Measurements from ENCODE around the gene KIAA0319L. TPM values are rescaled to one million over a fixed set of nuclear protein-coding genes. Genes with fewer than 3 reads are reported as not detected.
"Not testable (repeated sequence)": the region's sequence is repeated elsewhere in the genome, so short reads cannot be mapped to it uniquely, and the experiment has no call there.

The KIAA0319L gene
- total RNA-seq, 2 donors from 2014 or later: 74.0 to 84.4 TPM

DNA sequence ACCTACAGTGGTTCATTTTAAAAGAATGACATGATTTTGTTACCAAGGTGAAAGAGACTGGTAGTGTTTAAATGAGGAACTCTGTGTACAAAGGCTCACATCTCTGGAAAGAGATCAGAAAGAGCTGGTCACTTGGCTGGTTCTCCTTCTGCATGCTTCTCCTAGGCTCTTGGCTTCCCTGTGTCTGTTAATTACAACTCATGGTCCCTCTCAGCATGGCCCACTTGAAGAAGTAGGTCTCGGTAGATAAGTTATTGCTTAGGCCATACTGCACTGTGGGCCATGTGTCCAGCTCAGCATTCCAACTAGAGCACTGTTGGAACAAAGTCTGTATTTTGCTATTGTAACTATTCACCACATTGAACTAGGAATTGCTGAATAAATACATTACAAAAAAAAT, 91.1 kb downstream of the KIAA0319L start:
- ATAC-seq: no peak
- intact Hi-C loops (cut with DNase I, micrococcal nuclease): no loop called here
- no peak for DNase-seq

DNA sequence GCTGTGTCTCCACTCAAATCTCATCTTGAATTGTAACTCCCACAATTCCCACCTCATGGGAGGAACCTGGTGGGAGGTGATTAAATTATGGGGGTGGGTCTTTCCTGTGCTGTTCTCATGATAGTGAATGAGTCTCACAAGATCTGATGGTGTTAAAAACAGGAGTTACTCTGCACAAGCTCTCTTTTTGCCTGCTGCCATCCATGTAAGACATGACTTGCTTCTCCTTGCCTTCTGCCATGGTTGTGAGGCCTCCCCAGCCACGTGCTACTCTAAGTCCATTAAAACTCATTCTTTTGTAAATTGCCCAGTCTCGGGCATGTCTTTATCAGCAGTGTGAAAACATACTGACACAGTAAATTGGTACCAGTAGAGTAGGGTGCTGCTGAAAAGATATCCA, 93.5 kb downstream of the KIAA0319L start:
- ATAC-seq; intact Hi-C loops (cut with DNase I, micrococcal nuclease); DNase-seq: not testable (repeated sequence)

DNA sequence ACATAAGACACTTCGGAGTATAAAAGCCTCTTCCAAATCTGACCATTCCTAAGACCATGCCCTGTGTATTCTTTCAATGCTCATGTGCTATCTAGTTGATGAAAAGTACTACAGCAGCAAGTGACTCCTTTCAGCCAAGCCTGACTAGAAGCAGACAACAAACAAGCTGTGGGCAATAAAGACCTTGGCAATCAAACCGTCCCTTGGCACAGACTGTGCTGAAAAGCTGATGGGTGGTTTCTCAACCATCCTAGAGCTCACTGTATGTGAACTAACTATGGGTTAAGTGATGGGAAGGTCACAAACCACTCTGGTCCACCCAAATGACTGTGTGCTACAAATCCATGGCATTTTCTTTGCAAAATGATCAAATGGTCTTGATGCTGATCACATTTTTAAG, 94.0 kb downstream of the KIAA0319L start:
- ATAC-seq (no peak), DNase-seq (no peak)
- intact Hi-C loops (cut with DNase I, micrococcal nuclease): no loop called here

DNA sequence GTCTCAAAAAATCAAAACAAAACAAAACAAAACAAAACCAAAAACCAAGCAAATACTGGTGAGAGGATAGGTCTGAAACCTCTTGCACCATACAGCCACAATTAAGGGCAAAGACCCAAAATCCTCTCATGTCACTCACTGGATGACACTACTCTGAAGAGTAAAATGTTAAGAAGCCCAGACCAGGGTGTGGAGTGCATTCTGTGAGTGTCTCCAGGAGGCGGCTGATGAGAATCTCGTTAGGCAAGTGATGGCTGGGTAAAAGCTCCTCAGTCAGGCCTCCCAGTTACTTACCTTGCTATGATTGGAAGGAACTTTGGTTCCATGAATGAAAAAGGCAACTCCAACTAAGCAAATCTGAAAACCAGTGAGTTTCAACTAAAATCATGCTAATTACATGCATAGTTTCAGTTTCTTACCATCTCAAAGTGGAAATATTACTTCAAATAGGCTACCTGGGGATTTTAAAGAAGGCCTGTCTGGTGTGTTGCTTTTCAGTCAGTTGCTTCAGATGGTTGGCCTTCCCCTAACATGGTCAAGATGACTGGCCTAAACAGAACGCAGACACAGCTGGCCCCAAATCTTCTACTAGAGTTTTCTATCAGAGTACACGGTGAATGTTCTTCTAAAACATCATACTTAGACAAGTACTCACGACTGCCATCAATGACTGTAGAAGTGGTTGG, 95.1 kb downstream of the KIAA0319L start:
- ATAC-seq: no peak
- intact Hi-C loops (cut with DNase I, micrococcal nuclease): no loop called here

DNA sequence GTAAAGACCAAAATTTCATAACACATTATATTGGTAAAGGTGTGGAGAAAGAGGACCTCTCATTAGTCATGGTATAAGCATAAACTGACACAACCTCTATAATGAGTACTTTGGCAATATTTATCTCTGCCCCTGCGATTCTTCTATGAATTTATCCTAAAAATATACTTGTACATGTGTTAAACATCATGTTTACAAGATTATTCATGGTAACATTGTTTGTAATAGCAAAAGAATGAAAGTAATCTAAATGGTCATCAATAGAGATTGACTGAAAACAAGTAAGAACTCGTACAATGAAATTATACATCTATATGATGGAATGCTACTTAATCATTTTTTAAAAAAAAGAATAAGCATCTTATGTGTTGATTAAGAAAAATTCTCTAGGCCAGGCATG, 96.4 kb downstream of the KIAA0319L start:
- no peak for DNase-seq
- intact Hi-C loops (cut with DNase I, micrococcal nuclease): no loop called here
- ATAC-seq: no peak

More for the DNA sequence above, 95.1 kb downstream of the KIAA0319L start:
- no peak for DNase-seq

DNA sequence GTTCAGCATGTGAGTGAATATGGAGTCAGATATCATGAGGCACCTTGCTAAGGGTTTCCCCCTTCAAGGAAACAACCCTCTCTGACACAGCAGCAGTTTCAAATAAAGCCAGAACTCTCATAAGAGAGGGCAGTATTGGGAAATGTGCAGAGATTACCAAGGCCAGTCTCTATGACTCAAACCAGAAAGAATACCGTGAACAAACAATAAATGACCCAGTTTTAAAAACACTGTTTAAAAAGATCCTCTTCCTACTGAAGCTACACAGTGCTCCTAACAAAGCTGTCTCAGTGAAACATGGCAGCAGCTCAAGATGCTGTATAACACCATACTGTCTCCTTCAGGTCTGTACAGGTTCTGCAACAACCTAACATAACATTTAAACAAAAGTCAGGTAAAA, 102.6 kb downstream of the KIAA0319L start:
- ATAC-seq (no peak), DNase-seq (no peak)
- intact Hi-C loops (cut with DNase I, micrococcal nuclease): loop anchor here (5.0 to 10.0 kb wide), 3 partner anchors 108 to 318 kb away; no protein-coding TSS in a partner anchor

DNA sequence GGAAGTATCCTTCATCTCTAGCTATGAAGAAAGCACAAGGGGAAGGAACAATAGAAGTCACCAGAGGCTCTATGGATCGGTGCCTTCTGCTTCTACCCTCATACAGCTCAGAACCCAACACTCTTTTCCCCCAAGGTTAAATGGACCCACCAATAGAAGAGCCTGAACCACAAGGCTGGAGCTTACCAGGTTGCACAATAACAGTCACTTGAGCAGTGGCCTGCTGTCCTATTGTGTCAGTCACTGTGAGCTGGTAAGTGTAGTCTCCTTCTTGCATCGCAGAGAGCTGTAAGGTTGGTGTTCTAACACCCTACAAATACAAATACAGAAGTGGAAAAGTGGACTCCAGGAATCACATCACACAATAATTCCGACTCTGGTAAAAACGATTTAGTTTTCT, 103.0 kb downstream of the KIAA0319L start:
- ATAC-seq (no peak), DNase-seq (no peak)
- intact Hi-C loops (cut with DNase I, micrococcal nuclease): loop anchor here (5.0 to 10.0 kb wide), 3 partner anchors 108 to 318 kb away; no protein-coding TSS in a partner anchor

DNA sequence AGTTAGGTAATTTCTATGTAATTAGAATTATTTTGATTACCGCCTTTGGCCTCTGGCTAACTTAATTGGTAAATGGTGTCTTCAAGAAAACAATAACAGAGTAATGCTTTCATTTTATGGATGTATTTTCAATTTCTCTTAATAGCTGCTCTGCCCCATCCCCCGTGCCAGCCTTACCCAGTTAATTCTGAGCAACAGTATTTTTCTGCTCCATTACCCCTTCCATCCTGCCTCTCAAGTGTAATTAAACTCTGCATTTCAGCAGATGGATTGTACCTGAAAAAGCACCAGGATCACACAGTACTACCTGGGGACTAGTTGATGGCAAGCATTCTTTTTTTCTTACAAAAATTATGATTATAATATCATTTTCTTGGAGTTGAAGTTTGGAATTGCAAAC, 104.2 kb downstream of the KIAA0319L start:
- intact Hi-C loops (cut with DNase I, micrococcal nuclease): loop anchor here (5.0 to 10.0 kb wide), 3 partner anchors 109 to 319 kb away; no protein-coding TSS in a partner anchor
- ATAC-seq (no peak), DNase-seq (no peak)

DNA sequence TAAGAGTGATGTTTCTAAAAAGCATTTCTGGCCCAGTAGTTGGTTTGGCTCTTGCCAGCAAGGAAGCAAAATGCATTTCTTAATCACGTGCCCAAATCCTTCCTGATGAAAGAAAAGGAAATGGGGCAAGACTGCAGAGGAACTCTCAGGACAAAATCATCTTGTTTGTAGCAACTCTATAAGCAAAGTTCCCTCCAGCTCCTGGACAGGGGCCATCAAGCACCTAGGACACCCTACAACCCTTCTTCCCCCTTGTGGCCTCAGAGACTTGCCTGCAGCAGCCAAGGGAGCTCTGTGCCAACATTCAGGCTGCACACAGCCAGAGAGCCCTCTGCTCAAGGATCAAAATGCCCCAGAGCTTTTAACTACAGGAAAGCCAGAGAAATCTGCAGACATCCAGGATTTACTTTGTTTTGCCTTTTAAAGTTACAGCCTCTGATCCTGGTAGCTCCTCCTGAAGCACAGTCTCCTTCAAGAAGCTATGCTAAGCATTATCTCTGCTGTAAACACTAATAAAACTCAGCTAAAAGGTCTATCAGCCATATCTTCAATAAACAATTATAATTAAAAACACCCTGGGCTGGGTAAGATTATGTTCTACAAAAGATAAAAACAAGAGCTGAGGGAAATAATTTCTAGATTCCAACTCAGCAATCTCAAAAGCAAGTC, 105.0 kb downstream of the KIAA0319L start:
- no peak for ATAC-seq
- intact Hi-C loops (cut with DNase I, micrococcal nuclease): loop anchor here (5.0 to 10.0 kb wide), 3 partner anchors 110 to 320 kb away; no protein-coding TSS in a partner anchor
- peak; percentile 22 to 31 for DNase-seq

DNA sequence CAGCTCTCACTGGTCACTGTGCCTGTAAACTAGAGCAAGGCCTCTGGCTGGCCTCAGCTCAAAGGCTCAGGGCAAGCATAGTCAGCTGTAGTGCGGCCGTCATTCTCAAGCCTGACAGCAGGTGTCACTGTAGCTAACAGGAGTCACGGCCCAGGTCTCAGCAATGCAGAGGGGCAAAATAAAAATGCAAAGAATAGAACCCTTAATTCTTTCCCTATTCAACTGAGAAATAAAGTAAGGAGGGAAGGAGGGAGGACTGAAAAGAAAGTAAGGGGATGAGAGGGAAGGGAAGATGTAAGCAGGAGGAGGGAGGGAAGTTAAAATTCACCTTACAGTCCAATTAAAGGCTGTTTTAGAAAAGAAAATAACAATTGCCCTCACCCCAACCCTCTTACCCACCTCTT, 106.1 kb downstream of the KIAA0319L start:
- intact Hi-C loops (cut with DNase I, micrococcal nuclease): loop anchor here (5.0 to 10.0 kb wide), 3 partner anchors 111 to 321 kb away; no protein-coding TSS in a partner anchor
- DNase-seq: peak; percentile 59 to 87
- peak; percentile 89 for ATAC-seq

DNA sequence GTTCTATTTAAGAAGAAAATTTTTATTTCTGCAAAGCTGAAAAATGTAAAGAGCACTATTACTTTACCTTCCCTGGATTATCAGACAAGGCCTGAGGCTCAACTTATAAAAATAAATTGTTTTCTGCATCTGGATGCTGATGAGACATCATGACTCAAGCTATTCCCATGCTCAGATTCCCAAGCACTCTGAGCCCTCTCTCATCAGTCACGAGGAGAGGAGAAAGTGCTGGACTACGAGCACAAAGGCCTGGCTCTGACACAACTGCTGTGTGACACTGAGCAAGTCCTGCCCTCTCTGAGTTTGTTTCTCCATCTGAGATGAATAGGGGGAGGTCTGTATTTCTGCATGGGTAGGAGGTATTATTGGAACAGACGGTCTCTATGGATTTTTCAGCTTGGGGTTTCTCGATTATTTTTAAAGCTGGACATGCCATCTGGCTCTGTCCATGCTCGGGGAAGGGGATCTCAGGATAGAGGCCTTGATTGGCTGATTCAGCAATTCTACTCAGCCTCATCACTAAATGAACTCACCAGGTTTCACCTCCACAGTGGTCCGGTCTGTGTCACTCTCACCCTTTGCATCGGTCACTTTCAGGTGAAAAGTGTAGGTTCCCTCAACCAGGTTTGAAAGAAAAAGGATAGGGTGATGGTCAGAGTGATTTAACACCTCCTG, 107.7 kb downstream of the KIAA0319L start:
- no peak for ATAC-seq
- intact Hi-C loops (cut with DNase I, micrococcal nuclease): loop anchor here (5.0 to 10.0 kb wide), 3 partner anchors 113 to 323 kb away; no protein-coding TSS in a partner anchor
- DNase-seq: no peak

DNA sequence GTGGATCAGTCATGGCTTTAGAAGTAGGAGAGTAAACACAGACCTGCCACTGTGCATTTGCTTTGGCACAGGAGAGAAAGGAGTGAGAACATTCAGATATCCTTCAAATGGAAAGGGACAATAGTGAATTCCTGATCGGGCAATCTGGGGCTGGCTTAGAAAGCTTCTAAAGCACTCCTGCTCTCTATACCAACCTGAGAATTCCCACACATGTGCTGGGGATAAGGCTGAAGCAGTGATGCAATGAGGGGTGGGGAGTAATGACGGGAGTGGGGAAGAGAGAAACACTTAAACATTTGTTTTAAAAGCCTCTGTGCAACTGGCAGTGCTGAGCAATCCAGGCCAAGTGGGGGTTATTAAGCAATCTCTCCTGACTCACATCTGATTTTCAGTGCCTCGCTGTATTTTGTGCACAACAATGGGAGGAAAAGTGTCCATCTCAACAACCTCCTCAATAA, 108.8 kb downstream of the KIAA0319L start:
- ATAC-seq (no peak), DNase-seq (no peak)
- intact Hi-C loops (cut with DNase I, micrococcal nuclease): no loop called here

DNA sequence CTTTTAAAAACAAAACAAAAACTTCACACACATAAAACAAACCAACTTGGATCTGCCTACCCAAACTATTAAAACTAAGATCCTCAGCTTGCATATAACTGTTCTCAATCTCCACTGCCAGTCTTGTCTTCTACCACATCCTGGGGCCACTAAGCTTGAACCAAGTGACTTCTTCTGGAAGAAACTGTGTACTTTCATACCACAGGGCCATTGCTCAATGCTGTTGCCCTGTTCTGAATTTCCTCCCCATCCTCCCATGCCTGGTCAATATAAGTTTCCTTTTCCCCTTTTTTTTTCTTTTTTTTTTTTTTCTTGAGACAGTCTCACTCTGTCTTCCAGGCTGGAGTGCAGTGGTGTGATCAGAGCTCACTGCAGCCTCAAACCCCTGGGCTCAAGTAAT, 109.9 kb downstream of the KIAA0319L start:
- intact Hi-C loops (cut with DNase I, micrococcal nuclease): no loop called here
- DNase-seq: no peak
- ATAC-seq: no peak

DNA sequence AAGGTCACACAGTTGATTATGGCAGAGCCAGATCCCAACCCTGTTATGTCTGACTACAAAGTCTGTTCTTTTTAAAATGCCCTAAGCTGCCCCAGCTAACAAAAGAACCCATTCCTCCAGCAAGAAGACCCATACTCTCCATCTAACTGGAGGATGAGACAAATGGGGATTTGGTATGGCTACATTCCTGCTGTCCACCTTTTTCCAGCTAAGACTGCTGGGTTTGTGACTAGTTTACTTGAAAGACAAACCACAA, 112.8 kb downstream of the KIAA0319L start:
- intact Hi-C loops (cut with DNase I, micrococcal nuclease): no loop called here
- no peak for DNase-seq
- ATAC-seq: no peak

DNA sequence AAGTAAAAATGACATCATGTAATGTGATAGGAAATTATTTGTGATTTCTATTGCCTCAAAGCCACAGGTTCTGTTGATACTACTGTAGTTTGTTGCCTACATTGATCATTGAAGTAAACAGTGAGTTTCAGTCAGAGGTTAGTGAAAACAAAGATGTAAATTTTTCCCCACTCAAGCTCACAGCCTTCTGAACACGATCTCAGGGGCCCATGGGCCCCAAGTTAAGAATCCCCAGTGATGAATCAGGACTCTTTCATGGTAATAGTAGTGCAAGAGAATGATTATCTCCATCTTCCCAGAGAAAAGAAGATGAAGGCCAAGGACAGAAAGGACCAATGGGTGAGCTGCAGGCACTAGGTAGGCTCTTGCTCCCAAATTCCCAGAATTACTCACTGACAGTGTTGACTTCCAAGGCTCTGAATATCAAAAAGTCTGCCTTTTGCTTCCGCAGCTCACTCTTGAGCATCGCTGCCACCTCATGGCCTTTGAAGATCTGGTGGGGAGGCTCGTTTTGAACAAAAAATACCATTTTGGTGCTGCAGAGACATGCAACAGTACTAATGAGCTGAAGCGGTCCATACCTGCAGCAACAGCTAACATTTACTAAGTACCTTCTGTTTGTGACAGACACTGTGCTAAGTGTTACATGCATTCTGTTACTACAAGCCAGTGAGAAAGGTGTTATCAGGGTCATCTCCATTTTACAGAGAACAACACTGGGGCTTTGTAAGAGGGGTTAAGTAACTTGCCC, 113.3 kb downstream of the KIAA0319L start:
- ATAC-seq (no peak), DNase-seq (no peak)
- intact Hi-C loops (cut with DNase I, micrococcal nuclease): no loop called here

DNA sequence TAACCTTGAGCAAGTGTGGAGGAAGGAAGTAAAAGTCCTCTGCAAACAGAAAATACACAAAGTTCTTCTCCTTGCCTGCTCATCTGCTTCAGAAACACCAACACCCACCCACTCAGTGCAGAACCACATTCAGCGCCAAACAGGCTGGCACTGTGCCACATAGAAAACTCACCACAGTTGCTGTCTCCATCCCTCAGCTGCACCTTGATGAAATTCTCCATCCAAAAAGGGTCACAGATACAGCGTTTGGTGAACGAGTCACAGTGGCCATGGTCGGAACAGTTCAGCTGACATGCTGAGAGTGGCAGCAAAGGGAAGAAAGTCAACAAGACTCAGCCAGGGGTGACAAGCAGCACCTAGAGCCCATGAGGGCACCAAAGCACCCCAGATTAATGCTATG, 114.5 kb downstream of the KIAA0319L start:
- DNase-seq (no peak), ATAC-seq (no peak)
- intact Hi-C loops (cut with DNase I, micrococcal nuclease): no loop called here

DNA sequence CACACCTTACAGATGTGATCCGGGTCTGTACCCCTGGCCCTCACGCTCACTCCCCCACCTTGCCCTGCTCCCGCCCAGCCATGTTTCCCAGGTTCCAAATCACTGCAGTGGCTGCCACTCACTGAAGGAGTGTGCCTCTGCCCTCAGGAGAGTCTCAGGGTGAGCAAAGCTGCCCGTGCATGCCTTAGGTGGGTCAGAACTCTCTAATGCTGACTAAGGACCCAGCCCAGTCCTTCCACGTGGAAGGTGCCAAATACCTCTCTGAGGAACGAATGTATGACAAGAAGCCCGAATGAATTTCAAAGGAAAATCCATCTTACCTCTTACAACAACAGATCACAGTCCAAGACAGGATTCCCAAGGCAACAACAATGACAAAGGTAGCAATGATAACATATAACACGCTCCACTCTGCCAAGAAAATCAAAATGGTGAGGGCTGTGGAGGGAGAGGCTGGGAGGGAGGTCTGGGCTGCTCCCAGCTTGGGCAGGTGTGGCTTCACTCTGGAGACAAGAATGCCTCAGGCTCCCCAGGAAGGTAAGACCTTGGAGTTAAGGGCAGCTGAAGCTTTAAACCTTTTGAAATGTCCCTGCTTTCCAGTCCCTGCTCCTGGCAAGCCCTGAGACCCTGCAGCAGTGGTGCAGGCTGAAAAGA, 115.2 kb downstream of the KIAA0319L start:
- no peak for ATAC-seq
- DNase-seq: no peak
- intact Hi-C loops (cut with DNase I, micrococcal nuclease): no loop called here

DNA sequence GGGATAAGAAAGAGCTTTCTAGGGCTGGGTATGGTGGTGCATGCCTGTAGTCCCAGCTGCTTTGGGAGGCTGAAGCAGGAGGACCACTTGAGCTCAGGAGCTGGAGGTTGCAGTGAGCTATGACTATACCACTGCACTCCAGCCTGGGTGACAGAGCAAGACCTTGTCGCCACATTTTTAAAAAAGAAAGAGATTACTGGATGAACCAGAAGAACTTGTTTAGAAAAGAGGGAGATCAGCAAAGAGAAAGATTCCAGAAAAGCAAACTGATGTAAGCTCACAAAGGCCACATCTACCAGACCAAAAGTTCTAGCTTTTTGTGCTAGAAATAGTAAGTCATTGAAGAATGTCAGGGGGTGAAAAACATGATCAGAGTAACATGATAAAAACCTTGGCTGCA, 117.6 kb downstream of the KIAA0319L start:
- DNase-seq (no peak), ATAC-seq (no peak)
- intact Hi-C loops (cut with DNase I, micrococcal nuclease): no loop called here

DNA sequence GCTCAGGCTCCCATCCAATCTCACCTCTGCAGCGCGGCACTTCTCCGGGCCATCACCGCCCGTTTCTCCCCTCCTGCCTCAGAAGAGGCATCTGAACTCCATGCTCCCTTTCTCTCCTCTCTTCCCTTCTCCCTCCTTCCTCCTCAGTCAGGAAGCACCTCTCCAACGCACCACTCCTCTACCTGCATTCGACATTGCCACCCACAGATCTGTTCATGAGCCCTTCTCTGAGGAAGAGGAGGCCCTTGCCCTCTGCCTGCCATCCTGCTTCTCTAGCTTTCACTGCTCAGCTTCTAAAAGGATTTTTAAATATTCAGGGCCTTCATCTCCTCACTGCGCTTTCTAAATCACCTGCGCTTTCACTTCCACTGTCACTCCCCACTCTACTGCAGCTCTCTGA, 120.0 kb downstream of the KIAA0319L start:
- no peak for ATAC-seq
- intact Hi-C loops (cut with DNase I, micrococcal nuclease): no loop called here
- no peak for DNase-seq
